ENCODE results near the gene MYCN.

- TF ChIP-seq CTCF (IDR thresholded peaks at IDR 0.05) (no peak), POLR2A (IDR thresholded peaks at IDR 0.05) (no peak)
Measured at GRCh38 chr2:15905267-15905645, 35.1 kb upstream of the MYCN start.
